Lung microvascular endothelial cell (primary cell): ENCODE measurements around the gene SLMAP. TPM values are rescaled to one million over a fixed set of nuclear protein-coding genes. Genes with fewer than 3 reads are reported as not detected.

ENCODE experiments used
- DNase-seq, 2 donors: peaks; one replicate each; pipeline versions ENCODE4 v3.0.0 to v3.0.0-alpha.2; 2010; ENCODE audit warnings: low read depth in 2 of 2
- total RNA-seq: library from RNA; depleted of rRNA; stranded (reverse); fragments of >200 nt; gene quantifications from 2 replicates; pipeline ENCODE4 v1.2.1, GENCODE V29; 2014

The SLMAP gene
- total RNA-seq, 1 donor from 2014 or later, result 27.6 TPM

DNA sequence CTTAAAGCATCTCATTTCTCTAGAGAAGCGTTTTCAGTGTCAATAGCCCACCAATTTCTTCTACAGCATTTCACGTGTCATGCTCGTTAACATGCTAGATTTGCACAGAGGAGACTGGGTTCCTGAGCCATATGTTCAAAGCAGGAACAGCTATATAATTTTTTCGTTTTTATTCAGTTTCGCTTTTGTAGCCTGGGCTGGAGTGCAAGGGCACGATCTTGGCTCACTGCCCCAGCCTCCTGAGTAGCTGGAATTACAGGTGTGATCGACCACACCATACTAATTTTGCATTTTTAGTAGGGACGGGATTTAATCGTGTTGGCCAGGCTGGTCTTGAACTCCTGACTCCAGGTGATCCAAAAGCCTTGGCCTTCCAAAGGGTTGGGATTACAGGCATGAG is 6.6 kb upstream of the SLMAP start:
- no peak for DNase-seq

DNA sequence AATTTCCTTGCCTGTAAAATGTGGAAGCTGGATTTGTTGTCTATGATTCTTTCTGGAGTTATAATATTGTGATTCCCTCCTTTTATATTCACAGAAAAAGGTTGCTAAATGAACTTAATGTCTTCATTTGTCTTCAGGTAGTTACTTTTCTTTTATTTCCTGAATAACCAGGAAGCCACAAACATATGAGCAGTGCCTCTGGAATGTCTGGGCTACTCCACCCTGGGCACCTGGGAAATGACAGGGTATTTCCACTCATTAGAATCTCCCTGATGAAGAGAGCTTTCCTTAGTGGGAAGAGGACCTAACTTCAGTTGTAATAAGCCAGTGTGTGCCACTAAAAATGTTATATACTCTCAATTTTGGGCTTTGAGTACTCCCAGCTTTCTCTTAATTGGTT is 3.8 kb upstream of the SLMAP start:
- peak in 1 of 2 donors; percentile 59 for DNase-seq

DNA sequence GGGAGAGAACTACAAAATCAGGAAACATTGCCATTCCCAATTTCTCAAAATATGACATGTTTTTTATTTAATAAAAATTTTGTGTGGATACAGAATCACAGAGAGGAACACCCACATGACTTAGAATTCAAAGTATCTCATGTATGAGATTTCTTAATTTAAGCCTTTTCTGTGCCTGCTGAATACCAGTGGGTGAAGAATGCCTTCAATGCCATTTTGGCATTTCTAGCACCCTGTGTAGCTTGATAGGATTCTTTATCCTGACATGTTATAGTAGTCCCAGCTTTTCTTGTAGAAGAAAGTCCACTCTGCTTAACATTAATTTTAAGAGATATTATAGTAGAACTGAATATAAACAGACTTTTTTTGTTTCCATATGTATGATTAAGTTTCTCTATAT is 3.1 kb upstream of the SLMAP start:
- DNase-seq, result no peak

DNA sequence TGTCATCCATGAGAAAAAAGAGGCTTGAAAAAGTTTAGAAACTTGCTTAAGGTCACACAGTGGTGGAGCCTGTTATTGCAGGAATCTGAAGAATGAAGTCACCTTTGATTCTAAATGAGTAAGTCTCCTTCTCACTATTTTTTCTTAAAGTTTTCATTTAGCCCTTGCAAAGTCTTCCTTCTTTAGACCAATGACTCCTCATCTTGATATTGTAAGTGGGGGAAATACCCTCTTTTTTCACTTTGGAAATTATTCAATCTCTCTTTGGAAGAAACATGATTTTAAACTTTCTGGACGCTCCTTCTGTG is 787 bp upstream of the SLMAP start:
- peak in 1 of 2 donors; percentile 72 for DNase-seq

DNA sequence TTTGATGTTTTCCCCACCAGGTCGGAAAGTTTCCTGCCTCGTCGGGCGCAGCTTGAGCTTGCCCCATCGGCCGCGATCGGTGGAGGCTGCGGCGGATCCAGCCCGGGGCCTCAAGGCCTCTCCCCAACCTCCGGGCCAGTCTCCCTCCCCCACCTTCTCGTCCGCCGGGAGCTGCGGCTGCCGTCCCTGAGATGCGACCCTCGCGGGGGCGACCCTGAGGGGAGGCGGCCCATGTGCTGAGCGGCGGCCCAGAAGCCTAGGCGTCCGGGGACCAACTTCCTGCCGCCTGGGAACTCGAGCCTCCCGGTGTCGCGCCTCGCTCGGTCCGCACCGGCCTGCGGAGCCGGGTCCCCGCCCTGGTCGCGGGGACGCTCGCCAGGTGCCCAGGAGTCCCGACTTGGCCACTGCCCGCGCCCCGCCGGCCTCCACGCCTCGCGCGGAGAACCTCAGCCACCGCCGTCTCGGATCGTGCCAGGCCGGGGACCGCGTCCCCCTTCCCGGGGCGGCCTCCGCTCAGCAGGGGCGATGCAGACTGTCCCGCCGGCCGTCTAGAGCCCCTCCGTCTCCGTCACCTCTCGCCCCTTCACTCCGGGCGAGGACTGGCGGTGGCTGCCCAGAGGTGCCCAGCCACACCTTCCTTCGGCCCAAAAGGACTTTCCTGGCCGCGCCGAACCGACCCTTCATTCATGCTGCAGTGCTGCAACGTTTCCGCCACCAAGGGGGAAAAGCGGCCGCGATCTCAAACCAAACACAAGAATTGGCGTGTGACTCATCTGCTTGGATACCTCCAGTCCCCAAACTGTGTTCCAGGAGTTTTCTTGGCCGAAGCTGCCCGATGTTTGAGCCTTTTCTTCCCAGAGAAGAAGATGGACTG is 656 bp downstream of the SLMAP start:
- DNase-seq, result peak; percentile 59 to 60

DNA sequence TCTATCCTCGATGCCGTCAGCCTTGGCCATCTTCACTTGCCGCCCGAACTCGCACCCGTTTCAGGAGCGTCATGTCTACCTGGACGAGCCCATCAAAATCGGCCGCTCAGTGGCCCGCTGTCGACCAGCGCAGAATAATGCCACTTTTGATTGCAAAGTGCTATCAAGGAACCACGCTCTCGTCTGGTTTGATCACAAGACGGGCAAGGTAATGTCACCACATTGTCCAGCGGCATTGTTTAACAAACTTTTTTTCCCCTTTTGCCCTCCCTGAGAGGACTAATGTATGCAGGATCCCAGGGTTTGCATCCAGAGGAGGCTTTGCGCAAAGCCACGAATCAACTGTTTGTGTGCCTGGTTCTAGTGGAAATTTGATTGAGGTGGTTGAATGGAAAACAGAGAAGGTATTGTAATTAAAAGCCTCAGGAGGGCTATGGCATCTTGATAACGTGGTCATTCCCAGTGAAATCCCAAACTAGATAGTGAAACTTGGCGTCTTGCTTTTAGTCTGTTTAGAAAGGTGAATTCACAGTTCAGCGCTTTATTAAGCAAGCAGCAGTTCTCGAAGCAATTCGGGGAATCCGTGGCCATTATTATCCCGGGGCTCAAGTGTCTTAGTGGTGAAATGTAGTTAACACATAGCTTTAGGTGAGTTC is 1.7 kb downstream of the SLMAP start:
- DNase-seq, result peak; percentile 31 to 33

DNA sequence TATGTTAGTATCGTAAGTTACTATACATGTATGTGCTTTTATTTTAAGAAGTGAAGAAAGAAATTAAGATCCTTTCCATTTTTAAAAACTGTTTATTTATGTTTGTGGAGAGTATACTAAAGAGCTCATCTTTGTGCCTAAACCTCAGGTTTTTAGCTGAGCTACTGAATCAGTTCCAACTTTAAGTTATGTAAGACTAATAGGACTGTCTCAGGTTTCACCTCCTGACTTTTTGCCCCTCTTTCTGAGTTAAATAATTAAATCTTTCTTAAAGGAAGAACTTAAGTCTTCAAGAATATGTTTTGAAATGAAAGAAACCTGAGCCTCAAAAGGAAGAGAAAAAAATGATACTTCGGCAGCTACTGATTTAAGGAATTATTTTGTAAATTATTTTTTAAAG is 2.6 kb downstream of the SLMAP start:
- peak in 1 of 2 donors; percentile 3 for DNase-seq

DNA sequence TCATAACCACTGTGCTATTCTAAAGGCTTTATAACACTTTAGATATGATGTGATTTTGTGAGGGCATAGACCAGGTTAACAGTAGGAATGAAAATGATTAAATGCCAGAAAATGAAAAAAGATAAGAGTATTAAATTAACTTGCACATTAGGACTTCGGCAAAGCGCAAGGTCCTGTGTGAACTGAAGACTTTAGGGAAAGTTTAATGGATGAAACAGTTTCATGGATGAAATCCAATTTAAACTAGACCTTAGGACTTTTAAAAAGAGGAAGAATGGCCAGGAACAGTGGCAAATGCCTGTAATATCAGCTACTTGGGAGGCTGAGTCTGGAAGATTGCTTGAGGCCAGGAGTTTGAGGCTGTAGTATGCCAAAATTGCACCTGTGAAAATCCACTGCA is 8.7 kb downstream of the SLMAP start:
- DNase-seq, result no peak

DNA sequence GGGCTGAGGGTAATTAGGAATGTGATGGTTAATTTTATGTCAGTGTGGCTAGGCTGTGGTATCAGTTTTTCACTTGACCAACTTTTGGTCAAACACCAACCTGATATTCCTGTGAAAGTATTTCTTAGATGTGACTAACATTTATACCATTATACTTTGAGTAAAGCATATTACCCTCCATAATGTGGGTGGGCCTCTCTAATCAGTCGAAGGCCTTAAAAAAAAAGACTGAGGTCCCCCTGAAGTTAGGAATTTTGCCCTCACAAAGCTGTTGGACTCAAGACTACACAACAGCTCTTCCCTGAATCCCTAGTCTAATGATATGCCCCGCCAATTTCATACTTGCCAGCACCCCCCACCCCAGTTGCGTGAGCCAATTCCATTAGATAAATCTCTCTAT is 12.5 kb downstream of the SLMAP start:
- DNase-seq, result no peak

DNA sequence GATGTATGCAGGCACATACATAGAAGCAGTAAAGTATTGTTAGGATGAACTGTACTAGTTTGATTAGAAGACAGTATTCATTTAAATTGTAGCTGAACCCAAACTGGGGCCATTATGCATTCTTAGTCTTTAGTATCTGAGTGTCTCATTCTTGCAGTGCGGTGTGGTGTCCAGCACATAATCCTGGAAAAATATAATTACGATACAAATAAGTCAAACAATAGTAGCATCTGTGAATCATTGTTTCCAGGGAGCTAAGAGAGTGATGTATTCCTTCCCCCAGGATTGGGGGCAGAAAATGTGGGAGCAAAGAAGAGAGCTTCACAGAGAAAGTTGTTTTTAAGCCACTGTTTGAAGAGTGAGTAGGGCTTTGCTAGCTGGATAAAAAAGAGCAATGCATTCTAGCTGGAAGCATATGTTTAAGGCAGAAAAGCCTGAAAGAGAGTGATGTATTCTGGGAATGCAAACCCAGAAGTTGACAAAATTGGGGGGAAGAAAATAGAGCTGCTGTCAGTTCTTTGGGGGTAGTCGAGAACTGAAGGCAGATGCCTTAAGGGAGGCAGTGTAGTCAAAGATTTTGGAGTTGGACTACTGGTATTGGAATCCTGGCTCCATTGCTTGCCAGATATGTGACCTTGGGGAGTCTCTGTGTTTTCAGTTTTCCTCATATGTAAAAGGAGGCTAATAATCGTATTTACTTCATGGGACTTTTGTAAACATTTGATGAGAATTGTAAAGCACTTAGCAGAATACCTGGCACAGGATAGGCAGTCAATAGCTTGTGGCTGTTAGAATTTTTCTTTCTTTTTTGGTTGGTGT is 14.1 kb downstream of the SLMAP start:
- DNase-seq, result peak; percentile 9 to 21

DNA sequence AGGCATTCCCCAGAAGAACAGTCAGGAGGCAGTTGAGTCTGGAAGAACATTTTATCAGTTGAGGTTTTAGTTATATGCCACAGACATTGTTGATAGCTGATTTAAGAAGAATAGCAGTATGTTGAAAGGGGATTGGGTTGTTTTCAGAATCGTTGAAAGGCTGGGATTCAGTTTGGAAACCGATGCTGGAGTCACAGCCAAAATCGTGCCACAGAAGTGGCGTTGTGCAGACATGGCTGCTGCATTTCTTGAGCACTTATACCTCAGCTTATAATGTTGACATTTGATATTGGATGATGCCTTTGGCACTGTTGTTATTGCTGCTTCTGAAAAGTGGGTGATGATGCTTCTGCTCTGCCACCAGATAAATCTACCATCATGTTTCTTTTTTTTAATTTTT is 16.1 kb downstream of the SLMAP start:
- DNase-seq, result no peak

DNA sequence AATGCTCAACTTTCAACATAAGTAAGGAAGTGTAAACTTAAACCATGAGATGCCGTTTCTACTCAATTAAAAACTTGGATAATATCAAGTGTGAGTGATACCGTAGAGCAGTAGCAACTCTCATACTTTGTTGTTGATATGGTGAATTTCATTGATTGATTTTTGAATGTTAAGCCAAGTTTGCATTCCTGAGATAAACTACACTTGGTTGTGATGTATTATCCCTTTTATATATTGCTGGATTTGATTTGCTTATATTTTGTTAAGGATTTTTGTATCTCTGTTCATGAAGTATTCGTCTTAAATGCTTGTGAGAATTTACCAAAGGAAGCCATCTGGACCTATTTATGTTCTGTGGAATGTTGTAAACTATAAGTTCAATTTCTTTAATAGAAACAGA is 21.7 kb downstream of the SLMAP start:
- DNase-seq, result no peak

DNA sequence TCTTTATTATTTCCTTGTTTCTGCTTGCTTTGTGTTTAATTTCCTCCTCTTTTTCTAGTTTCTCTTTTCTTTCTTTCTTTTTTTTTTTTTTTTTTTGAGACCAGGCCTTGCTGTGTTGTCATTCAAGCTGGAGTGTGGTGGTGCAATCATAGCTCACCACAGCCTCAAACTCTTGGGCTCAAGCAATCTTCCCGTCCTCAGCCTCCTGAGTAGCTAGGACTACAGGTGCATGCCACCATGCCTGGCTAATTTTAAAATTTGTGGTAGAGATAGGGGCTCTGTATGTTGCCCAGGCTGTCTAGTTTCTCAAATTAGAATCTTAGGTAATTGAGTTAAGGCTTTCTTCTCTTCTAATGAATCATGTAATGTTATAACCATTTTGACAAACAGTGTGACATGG is 22.4 kb downstream of the SLMAP start:
- no peak for DNase-seq

DNA sequence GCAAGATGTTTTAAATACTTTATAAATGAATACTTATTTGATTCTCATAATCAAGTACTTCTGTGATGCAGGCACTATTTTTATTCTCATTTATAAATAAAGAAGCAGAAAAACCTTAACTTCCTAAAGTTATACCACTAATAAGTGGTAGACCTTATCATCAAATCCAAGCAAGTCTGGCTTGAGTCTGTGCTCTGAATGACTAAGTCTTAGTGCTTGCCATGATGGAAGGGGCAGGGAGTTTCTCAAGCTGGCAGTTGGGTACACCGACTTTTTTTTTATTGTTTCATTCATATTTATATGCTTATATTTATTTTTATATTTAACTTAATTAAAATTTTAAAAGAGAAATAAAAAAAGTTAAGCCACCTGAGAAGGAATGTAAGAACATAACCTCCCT is 23.6 kb downstream of the SLMAP start:
- no peak for DNase-seq

DNA sequence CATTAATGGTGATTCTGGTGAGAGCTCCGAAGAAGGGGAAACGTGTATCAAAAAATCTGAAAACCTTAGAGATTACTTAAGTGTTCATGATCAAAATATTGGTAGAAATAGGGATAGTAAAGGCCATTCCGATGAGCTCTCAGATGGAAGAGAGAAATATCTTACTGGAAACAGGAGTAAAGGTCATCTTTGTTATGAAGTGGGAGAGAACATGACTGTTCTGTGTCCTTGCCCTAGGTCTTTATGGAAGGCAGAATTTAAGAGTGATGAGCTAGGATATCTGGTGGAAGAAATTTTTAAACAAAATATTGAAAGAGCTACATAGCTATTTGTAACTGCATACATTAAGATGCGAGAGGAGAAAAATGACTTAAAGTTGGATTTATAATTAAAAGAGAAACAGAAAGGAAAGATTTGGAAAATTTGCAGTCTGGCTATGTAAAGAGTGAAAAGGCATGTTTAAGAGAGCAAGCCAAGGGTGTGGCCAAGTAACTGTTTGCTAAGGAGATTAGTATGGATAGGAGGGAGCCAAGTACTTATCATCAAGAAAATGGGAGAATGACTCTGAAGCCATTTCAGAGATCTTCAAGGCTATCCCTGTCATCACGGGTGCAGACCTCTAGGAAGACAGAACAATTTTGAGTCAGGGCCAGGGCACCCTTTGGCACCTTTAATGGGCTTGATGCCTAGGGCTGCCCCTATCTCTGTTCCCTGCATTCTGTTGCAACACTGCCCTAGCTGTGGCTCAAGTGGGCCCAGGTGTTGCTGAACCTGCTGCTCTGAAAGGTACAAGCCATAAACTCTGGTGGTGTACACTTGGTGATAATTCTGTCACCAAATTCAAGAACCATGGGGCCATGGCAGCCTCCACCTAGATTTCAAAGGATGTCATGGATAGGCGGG is 27.3 kb downstream of the SLMAP start:
- DNase-seq, result no peak

DNA sequence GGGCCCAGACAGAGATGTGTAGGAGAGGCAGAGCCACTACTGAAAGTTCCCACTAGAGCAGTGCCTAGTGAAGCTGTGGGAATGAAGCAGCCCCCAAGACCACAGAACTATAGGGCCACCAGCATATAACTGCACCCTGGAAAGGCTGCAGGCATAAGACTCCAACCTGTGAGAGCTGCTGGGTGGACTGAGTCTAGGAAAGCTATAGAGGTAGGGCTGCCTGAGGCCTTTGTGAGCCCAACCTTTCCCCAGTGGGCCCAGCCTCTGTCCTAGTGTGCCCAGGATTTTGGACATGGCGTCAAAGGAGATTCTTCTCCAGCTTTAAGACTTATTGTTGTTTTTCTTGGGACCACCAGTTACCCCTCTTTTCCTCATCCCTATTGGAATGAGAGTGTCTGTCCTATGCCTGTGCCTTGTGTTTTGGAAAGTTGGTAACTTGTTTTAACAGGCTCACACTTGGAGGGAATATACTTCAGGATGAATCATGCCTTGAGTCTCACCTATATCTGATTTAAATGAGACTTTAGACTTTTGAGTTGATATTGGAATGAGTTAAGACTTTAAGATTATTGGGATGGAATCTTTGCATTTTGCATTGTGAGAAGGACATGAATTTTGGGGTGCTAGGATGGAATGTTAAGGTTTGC is 28.1 kb downstream of the SLMAP start:
- no peak for DNase-seq

DNA sequence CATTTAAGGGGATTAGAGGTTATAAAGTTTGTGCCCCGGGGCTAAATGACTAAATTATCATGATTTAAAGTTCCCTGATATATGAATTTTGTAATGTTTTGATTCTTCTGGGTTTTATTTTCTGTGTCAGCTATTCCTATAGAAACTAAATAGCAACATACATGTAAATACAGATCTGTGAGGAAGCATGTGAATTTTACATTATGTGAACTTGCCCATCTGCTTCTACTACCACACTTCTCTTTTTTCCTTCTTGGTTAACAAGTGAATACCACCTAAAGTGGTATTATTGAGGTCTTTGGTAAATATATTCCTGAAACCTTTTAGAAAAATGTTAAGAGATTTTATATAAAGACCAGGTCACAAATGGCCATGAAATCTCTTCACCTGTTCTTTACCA is 29.3 kb downstream of the SLMAP start:
- DNase-seq, result no peak

DNA sequence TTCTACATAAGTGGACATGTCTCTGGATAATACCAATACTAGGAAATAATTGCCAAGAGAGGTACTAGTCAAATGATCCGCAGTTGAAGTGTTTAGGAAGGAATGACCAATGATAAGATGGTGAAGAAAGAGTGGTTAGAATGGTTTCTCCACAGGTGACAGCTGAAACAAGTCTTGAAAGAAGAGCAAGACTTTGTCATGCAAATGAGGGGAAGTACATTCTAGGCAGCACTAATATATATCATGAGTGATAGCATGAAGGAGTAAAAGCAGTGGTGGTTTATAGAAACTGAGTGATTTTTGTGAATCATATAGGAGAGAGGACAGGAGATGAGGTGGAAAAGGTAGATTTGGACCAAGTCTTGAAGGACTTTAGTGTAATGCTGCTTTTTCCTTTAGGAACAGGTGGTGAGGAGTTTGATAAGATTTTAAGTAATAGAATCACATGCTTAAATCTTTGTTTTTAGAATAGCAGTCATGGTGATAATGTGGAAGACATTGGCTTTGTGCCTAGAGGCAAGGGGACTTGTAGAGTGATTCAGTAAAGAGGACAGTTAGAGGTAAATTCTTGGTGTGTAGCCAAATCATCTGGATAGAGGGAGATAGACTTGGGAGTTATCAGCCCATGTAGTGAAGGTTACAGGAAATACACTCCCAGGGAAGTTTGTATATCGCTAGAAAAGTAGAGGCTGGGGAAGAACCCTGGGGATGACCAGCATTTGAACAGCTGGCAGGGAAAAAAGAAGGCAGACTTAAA is 31.9 kb downstream of the SLMAP start:
- peak; percentile 17 to 38 for DNase-seq

DNA sequence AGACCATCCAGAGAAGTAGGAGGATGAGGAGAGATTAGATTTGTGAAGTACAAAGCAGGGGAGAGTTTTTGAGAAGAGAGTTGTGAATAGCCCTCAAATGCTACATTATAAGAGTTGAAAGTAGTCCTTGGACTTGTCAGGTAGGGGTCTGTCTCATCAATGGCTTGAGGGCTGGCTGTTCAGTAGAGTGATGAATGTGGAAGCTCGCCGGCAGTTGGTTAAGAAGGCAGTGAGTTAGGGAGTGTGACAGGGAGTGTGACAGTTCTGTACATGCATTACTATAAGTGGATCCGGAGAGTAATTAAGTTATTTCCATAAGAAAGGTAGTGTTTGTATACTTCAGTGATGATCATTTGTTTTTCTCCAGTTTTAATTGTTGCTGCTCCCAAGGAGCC is 32.5 kb downstream of the SLMAP start:
- no peak for DNase-seq

DNA sequence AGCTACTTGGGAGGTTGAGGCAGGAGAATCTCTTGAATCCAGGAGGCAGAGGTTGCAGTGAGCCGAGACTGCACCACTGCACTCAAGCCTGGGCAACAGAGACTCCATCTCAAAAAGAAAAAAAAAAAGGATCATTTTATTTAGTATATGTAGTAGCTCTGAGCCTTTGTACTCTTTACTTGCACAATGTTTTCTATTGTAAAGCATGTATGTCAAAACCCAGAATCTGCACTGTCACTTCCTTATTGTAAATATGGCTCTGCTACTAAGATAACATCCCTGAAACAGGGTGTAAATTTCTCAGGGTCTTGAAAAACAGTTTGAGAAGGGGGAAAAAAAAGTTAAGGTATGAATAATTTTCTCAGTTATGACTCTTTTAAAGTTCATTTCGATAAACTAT is 35.1 kb downstream of the SLMAP start:
- peak in 1 of 2 donors; percentile 35 for DNase-seq
